A549 (cell line): ENCODE measurements around the gene GPR17. TPM values are rescaled to one million over a fixed set of nuclear protein-coding genes. Genes with fewer than 3 reads are reported as not detected.

Experiments used
- ATAC-seq, 2 experiments: fragments of 200-7000 bp in 1 of 2; fragments of >200 bp in 1 of 2; cut with Nextera tagmentation in 1 of 2; cut with Tn5 transposase in 1 of 2; 3 replicates each; pipeline versions ENCODE4 v1.8.0 to v1.9.1; 2018 to 2020; ENCODE audit warnings: mild to moderate bottlenecking in 1 of 2, moderate library complexity in 1 of 2
- CTCF ChIA-PET: fragments of 300-600 bp; sonication (Branson Sonifier 250); formaldehyde crosslinking; extraction: SDS; loops from one replicate; lab custom pipeline; 2021; ENCODE audit warnings: antibody characterized with exemption, inconsistent platforms; lab: Yijun Ruan, JAX
- POLR2A ChIA-PET: fragments of 350-600 bp; formaldehyde crosslinking; extraction: SDS; loops from one replicate; lab custom pipeline; 2021; ENCODE audit warnings: antibody characterized with exemption, inconsistent platforms; lab: Yijun Ruan, JAX
- DNase-seq, 2 experiments: peaks; one replicate each; pipeline versions ENCODE4 v3.0.0 to v3.0.0-alpha.2; 2011 to 2016; ENCODE audit warnings: low read depth in 1 of 2, low spot score in 1 of 2
- FAIRE-seq: peaks from 2 replicates; lab custom pipeline; 2011; peaks lifted over from hg19 to GRCh38; lab: Jason Lieb, UNC
- H3K27ac ChIP-seq, 2 experiments: fragments of >200 bp; sonication (Bioruptor Twin); formaldehyde crosslinking; 3 replicates each; pipeline ENCODE4 v1.5.1; 2016 to 2017
- H3K4me1 ChIP-seq: fragments of >200 bp; sonication (Bioruptor Twin); formaldehyde crosslinking; 3 replicates; pipeline ENCODE4 v1.6.1; 2016
- H3K4me2 ChIP-seq: fragments of >200 bp; sonication (Bioruptor Twin); formaldehyde crosslinking; 3 replicates; pipeline ENCODE4 v1.6.1; 2016
- H3K4me3 ChIP-seq: fragments of >200 bp; sonication (Bioruptor Twin); formaldehyde crosslinking; 3 replicates; pipeline ENCODE4 v1.5.1; 2016
- H3K9me3 ChIP-seq: fragments of >200 bp; sonication (Bioruptor Twin); formaldehyde crosslinking; 3 replicates; pipeline ENCODE4 v1.6.1; 2016
- CEBPB ChIP-seq, 2 experiments: fragments of >200 bp in 1 of 2; sonication (Bioruptor Twin) in 1 of 2; formaldehyde crosslinking in 1 of 2; IDR thresholded peaks; 2 replicates each; pipeline ENCODE4 v1.6.1; 2012 to 2016
- CHD4 ChIP-seq: fragments of 200-600 bp; sonication (generic); IDR thresholded peaks from 2 replicates; pipeline ENCODE4 v1.6.1; 2016; ENCODE audit warnings: antibody characterized with exemption, mild to moderate bottlenecking, borderline replicate concordance
- CTCF ChIP-seq: fragments of >200 bp; sonication (Bioruptor Twin); formaldehyde crosslinking; IDR thresholded peaks from 3 replicates; pipeline ENCODE4 v1.5.1; 2016
- E2F6 ChIP-seq: IDR thresholded peaks from 2 replicates; pipeline ENCODE4 v1.6.1; 2012; ENCODE audit warnings: low read depth, borderline replicate concordance
- EHMT2 ChIP-seq: fragments of 200-600 bp; sonication (generic); IDR thresholded peaks from 2 replicates; pipeline ENCODE4 v1.6.1; 2016; ENCODE audit warnings: antibody characterized with exemption, low read depth, mild to moderate bottlenecking, moderate library complexity
- ESRRA ChIP-seq: fragments of 150-350 bp; IDR thresholded peaks from 2 replicates; pipeline ENCODE4 v1.6.1; 2014; ENCODE audit warnings: mild to moderate bottlenecking, low read length, borderline replicate concordance
- HDAC2 ChIP-seq: fragments of 200-600 bp; sonication (generic); IDR thresholded peaks from 2 replicates; pipeline ENCODE4 v1.6.1; 2016
- HEYL ChIP-seq: fragments of 250-450 bp; sonication (Bioruptor Pico); IDR thresholded peaks from 2 replicates; pipeline ENCODE4 v1.8.0; 2021; ENCODE audit warnings: mild to moderate bottlenecking, moderate library complexity
- HMGXB4 ChIP-seq: fragments of 250-450 bp; sonication (Bioruptor Pico); IDR thresholded peaks from 2 replicates; pipeline ENCODE4 v1.5.0; 2021; ENCODE audit warnings: mild to moderate bottlenecking, moderate library complexity, borderline replicate concordance
- KDM5A ChIP-seq: fragments of 200-600 bp; sonication (generic); IDR thresholded peaks from 2 replicates; pipeline ENCODE4 v1.6.1; 2016; ENCODE audit warnings: antibody characterized with exemption, mild to moderate bottlenecking
- NR3C1 ChIP-seq: fragments of >200 bp; sonication (Bioruptor Twin); formaldehyde crosslinking; IDR thresholded peaks from 3 replicates; pipeline ENCODE4 v1.6.1; 2017
- RNF2 ChIP-seq: fragments of 200-600 bp; sonication (generic); IDR thresholded peaks from 2 replicates; pipeline ENCODE4 v1.6.1; 2016; ENCODE audit warnings: low read depth, mild to moderate bottlenecking, antibody characterized with exemption, moderate library complexity, borderline replicate concordance
- TP53 ChIP-seq: fragments of 250-450 bp; sonication (Bioruptor Pico); IDR thresholded peaks from 2 replicates; pipeline ENCODE4 v1.5.0; 2021; ENCODE audit warnings: mild to moderate bottlenecking, moderate library complexity
- ZC3H11A ChIP-seq: fragments of 450-650 bp; IDR thresholded peaks from 2 replicates; pipeline ENCODE4 v1.6.1; 2014; ENCODE audit warnings: antibody characterized with exemption, mild to moderate bottlenecking
- WGBS: methylation state at CpG from one replicate; pipeline ENCODE4 v1.1.6; 2017; ENCODE audit errors: missing lambda C conversion rate; 5-methylcytosine and 5-hydroxymethylcytosine counted together
- polyA plus RNA-seq, 4 experiments: library from polyadenylated mRNA; depleted of rRNA in 3 of 4; stranded (reverse); fragments of >200 nt; fragmentation: RNase III in 1 of 4; extraction: RNeasy Plus Mini Kit Qiagen cat#74134 plus additional on column Dnase treatment in 1 of 4; gene quantifications; 2 replicates in 3 of 4; 3 replicates in 1 of 4; pipeline ENCODE4 v1.2.3, GENCODE V29; 2011 to 2017

Gene GPR17
- polyA plus RNA-seq, 2 of the 4 experiments (the other 2 are of a cell fraction), result not detected

GRCh38 chr2:127651971-127652550 is 6.1 kb downstream of the GPR17 start (continued):
- TF ChIP-seq CTCF (no peak), RNF2 (no peak)

GRCh38 chr2:127652786-127653357 is 6.9 kb downstream of the GPR17 start:
- FAIRE-seq (no peak), ATAC-seq (no peak), DNase-seq (no peak)
- Histone ChIP-seq H3K27ac (no peak overlapping the region), H3K4me1 (peaks cover 5% of the 10 kb centered on the region; the same call in 1 of the 3 replicates), H3K4me3 (no peak overlapping the region), H3K9me3 (no peaks in the 10 kb centered on the region), H3K4me2 (no peak overlapping the region)
- no peak for TF ChIP-seq CHD4
- TF ChIP-seq HMGXB4 (CRISPR knock-in tag), result no peak
- TF ChIP-seq NR3C1, result no peak
- TF ChIP-seq ESRRA, result no peak
- no peak for TF ChIP-seq HEYL (CRISPR knock-in tag)
- 82% methylated on average over 20 of the region's 25 CpGs for WGBS
- POLR2A ChIA-PET, result no interaction called here
- CTCF ChIA-PET, result interaction anchor here (0.6 to 5.3 kb wide), 8 partner anchors 9 to 304 kb away, joined by 3 to 31 read pairs (median 6); partner anchors contain the start of gene LIMS2

- no peak overlapping the region for H3K4me2 ChIP-seq
- no peak for ATAC-seq
- DNase-seq, result no peak
- 70% methylated on average over 10 of the region's 16 CpGs for WGBS
- H3K27ac ChIP-seq, result no peak overlapping the region
- peaks cover 5% of the 10 kb centered on the region; the same call in 1 of the 3 replicates for H3K4me1 ChIP-seq
- no peaks in the 10 kb centered on the region for H3K9me3 ChIP-seq
- ChIA-PET CTCF (interaction anchor here (0.6 to 5.3 kb wide), 7 partner anchors 9 to 456 kb away, joined by 3 to 31 read pairs (median 5); no protein-coding TSS in a partner anchor), POLR2A (no interaction called here)
- TF ChIP-seq HDAC2 (no peak), CEBPB (IDR thresholded peaks at IDR 0.05) (no peak), E2F6 (no peak), EHMT2 (no peak), KDM5A (no peak), ZC3H11A (no peak), TP53 (CRISPR knock-in tag) (no peak)
- no peak overlapping the region for H3K4me3 ChIP-seq
- FAIRE-seq, result no peak
Measured at GRCh38 chr2:127653421-127654083, 7.6 kb downstream of the GPR17 start.
